A549 (cell line): ENCODE data around the gene NGRN.

Source experiments
- CHD2 ChIP-seq: fragments of 150-350 bp; IDR thresholded peaks from 2 replicates; pipeline ENCODE4 v1.6.1; 2014; ENCODE audit warnings: low read length; ENCODE audit not compliant: partially characterized antibody
- CTCF ChIP-seq: fragments of >200 bp; sonication (Bioruptor Twin); formaldehyde crosslinking; IDR thresholded peaks from 3 replicates; pipeline ENCODE4 v1.5.1; 2016
- ESRRA ChIP-seq: fragments of 150-350 bp; IDR thresholded peaks from 2 replicates; pipeline ENCODE4 v1.6.1; 2014; ENCODE audit warnings: mild to moderate bottlenecking, low read length, borderline replicate concordance
- MAFK ChIP-seq: fragments of 450-650 bp; IDR thresholded peaks from 2 replicates; pipeline ENCODE4 v1.6.1; 2014; ENCODE audit not compliant: partially characterized antibody
- MAZ ChIP-seq: fragments of 150-350 bp; IDR thresholded peaks from 2 replicates; pipeline ENCODE4 v1.6.1; 2014; ENCODE audit warnings: antibody characterized with exemption, low read depth, low read length, borderline replicate concordance
- POLR2A ChIP-seq: IDR thresholded peaks from 2 replicates; pipeline ENCODE4 v1.6.1; 2012; ENCODE audit warnings: mild to moderate bottlenecking, low read length
- USF2 ChIP-seq: fragments of 450-650 bp; IDR thresholded peaks from 2 replicates; pipeline ENCODE4 v1.6.1; 2014; ENCODE audit warnings: antibody characterized with exemption

- TF ChIP-seq CTCF (no peak), USF2 (no peak), POLR2A (no peak), MAZ (no peak), MAFK (no peak), ESRRA (no peak), CHD2 (no peak)
These were observed 36.5 kb upstream of the NGRN start for GRCh38 chr15:90228960-90229359.
